ENCODE results near the gene AVP. TPM values are rescaled to one million over a fixed set of nuclear protein-coding genes. Genes with fewer than 3 reads are reported as not detected.

Gene AVP
- total RNA-seq, 1 donor from 2014 or later, result 0.38 TPM

DNA sequence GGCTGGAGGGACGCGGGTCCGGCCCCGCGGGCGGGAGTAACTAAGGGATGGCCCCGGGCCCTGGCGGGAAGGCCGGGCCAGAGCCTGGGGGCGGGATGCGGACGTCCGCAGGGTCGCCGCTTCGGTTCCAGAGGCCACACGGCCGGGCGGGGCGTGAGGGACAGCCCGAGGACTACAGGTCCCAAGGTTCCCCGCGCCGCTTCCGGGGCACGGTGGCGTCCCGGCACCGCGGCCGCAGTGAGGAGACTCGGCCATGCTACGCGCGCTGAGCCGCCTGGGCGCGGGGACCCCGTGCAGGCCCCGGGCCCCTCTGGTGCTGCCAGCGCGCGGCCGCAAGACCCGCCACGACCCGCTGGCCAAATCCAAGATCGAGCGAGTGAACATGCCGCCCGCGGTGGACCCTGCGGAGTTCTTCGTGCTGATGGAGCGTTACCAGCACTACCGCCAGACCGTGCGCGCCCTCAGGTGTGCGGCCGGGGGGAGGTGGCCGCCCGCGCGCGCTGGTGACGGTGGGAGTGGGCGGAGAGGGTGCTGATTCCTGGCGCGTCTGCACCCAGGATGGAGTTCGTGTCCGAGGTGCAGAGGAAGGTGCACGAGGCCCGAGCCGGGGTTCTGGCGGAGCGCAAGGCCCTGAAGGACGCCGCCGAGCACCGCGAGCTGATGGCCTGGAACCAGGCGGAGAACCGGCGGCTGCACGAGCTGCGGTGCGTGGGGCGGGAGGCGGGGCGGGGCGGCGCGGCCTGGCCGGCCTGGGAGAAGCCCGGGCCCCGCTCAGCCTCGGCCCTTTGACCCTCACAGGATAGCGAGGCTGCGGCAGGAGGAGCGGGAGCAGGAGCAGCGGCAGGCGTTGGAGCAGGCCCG, 38.5 kb downstream of the AVP start, which contains the start of gene MRPS26:
Gene MRPS26 (plus strand): TSS at position 237 of the 861 bp plus-strand sequence. CDS start 17 bp downstream, at position 254.
- H3K4me1 ChIP-seq, result peaks cover 49% of the 10 kb centered on the region
- no peaks in the 10 kb centered on the region for H3K27me3 ChIP-seq (ENCODE audit: low read depth)
- intact Hi-C loops (cut with micrococcal nuclease), result no loop called here

DNA sequence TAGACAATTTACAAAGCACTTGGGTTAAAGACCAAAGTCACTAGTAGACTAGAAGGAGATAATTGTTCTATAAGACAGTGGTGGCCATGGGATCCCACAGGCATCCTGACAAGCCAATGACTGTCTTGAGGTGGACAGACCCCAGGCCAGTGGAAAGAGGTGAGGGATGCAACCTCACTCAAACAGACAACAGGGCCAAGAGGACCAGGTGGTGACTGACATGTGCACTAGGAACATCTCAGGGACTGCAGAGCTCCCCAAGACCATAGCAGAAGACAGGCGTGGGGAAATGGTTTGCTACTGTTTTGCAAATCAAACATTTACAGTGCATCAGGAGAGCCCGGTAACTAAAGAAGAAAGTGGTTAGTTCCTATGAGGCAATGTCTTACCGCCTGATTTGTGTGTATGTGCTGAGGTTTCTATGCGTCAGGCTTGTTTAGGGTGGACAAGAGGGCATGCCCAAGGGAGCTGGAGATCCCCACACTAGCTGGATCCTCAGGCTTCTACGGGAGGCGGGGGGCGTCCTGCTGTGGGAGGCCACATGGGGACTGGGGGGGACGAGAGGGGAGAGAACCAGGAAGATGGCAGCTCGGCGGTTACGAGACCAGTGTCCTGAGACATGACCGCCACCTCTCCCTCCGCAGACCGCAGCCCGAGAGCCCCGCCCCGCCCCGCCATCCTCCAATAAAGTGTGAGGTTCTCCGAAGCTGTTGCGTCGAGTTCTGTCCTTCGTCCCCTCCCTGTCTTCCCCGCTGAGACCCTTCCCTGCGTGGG, 39.3 kb downstream of the AVP start:
- H3K27me3 ChIP-seq (ENCODE audit: low read depth), result no peaks in the 10 kb centered on the region
- H3K9me3 ChIP-seq (replicated peaks), result no peaks in the 10 kb centered on the region
- intact Hi-C loops (cut with micrococcal nuclease), result no loop called here
- H3K27ac ChIP-seq (replicated peaks), result peak overlapping the region; percentile 96
- peaks cover 29% of the 10 kb centered on the region for H3K36me3 ChIP-seq
- H3K4me3 ChIP-seq, result peak overlapping the region; percentile 87
- TF ChIP-seq, protein P1, sequence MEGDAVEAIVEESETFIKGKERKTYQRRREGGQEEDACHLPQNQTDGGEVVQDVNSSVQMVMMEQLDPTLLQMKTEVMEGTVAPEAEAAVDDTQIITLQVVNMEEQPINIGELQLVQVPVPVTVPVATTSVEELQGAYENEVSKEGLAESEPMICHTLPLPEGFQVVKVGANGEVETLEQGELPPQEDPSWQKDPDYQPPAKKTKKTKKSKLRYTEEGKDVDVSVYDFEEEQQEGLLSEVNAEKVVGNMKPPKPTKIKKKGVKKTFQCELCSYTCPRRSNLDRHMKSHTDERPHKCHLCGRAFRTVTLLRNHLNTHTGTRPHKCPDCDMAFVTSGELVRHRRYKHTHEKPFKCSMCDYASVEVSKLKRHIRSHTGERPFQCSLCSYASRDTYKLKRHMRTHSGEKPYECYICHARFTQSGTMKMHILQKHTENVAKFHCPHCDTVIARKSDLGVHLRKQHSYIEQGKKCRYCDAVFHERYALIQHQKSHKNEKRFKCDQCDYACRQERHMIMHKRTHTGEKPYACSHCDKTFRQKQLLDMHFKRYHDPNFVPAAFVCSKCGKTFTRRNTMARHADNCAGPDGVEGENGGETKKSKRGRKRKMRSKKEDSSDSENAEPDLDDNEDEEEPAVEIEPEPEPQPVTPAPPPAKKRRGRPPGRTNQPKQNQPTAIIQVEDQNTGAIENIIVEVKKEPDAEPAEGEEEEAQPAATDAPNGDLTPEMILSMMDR (IDR thresholded peaks at IDR 0.05; ENCODE audit: borderline replicate concordance), result no peak
- H3K4me1 ChIP-seq, result peaks cover 49% of the 10 kb centered on the region
- peak; percentile 81 for DNase-seq

More for the DNA sequence above, 38.5 kb downstream of the AVP start, which contains the start of gene MRPS26:
- peak; percentile 93 for DNase-seq
- H3K27ac ChIP-seq (replicated peaks), result peak within 1 kb of the TSS; percentile 96
- H3K36me3 ChIP-seq, result peaks cover 26% of the 10 kb centered on the region
- H3K9me3 ChIP-seq (replicated peaks), result no peaks in the 10 kb centered on the region
- TF ChIP-seq, protein P1 (IDR thresholded peaks at IDR 0.05; ENCODE audit: borderline replicate concordance), result no peak
- H3K4me3 ChIP-seq, result peak within 1 kb of the TSS; percentile 87

DNA sequence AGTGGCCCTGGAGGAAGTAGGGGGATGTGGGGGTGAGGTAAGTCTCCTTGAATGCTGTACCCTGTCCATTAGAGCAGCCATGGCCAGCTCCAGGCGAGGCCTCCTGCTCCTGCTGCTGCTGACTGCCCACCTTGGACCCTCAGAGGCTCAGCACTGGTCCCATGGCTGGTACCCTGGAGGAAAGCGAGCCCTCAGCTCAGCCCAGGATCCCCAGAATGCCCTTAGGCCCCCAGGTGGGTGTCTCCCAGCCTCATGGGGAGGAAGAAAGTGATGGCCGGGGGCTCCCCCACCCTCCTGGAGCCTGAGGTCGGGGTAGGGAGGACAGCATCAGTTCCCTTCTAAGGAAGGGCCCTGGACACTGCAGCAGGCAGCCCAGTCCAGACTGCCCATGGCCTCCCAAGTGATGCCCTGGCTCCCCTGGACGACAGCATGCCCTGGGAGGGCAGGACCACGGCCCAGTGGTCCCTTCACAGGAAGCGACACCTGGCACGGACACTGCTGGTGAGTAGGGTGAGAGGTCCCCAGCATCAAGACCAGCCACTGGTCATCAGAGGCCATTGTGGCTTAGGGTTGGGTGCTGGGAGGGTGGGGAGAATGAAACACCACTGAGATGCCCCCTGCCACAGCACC, 40.1 kb downstream of the AVP start:
- TF ChIP-seq, protein P1 (IDR thresholded peaks at IDR 0.05; ENCODE audit: borderline replicate concordance), result no peak
- Histone ChIP-seq H3K4me1 (peaks cover 49% of the 10 kb centered on the region), H3K4me3 (peak overlapping the region; percentile 87), H3K27me3 (ENCODE audit: low read depth) (no peaks in the 10 kb centered on the region), H3K36me3 (peaks cover 30% of the 10 kb centered on the region), H3K27ac (replicated peaks) (peak overlapping the region; percentile 96), H3K9me3 (replicated peaks) (no peaks in the 10 kb centered on the region)
- no peak for DNase-seq
- intact Hi-C loops (cut with micrococcal nuclease), result no loop called here

DNA sequence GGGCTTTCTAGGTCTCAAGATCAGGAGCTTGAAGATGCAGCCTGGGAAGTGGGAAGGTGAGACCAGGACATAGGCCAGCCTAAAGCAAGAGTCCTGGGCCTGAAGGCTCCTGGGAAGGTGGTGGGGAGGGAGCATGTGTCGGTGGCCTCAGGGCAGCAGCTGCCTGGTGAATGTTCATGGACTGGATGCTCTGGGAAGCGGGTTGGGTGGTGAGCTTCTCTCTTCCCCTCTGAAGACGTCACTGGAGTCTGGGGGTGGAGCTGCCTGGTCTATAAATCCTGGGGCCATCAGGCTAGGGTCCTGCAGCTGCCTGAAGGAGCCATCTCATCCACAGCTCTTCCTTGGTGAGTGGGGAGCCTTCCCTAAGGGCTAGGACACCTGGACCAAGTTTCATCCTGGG, 41.2 kb downstream of the AVP start, which contains the start of gene GNRH2:
Gene GNRH2 (plus strand): TSS at position 301 of the 400 bp plus-strand sequence. CDS start 793 bp downstream, outside the sequence.
- H3K4me1 ChIP-seq, result peaks cover 49% of the 10 kb centered on the region
- intact Hi-C loops (cut with micrococcal nuclease), result no loop called here
- TF ChIP-seq, protein P1 (IDR thresholded peaks at IDR 0.05; ENCODE audit: borderline replicate concordance), result no peak
- no peak within 1 kb of the TSS for H3K4me3 ChIP-seq
- H3K27me3 ChIP-seq (ENCODE audit: low read depth), result no peaks in the 10 kb centered on the region
- peaks cover 30% of the 10 kb centered on the region for H3K36me3 ChIP-seq
- H3K27ac ChIP-seq (replicated peaks), result peak within 1 kb of the TSS; percentile 96
- no peaks in the 10 kb centered on the region for H3K9me3 ChIP-seq (replicated peaks)
- no peak for DNase-seq

DNA sequence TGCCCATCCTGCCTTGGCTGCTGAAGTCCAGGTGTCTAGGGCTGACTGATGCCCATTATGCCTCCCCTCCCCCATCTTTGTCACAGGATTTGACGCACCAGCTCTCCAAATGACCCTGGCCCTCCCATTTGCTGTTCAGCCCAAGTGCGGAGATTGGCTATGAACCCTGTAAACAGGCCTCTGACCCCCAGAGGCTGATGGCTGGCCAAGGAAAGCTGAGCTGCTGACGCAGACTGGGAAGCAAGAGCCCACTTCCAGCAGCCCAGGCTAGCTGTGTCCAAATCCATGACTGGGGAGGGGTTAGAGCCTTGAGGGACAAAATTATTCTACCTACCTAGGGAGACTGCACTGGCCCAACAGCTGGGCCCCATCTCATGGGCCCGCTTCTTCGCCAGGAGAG, 41.9 kb downstream of the AVP start:
- intact Hi-C loops (cut with micrococcal nuclease), result no loop called here
- H3K4me3 ChIP-seq, result no peak overlapping the region
- H3K27me3 ChIP-seq (ENCODE audit: low read depth), result no peaks in the 10 kb centered on the region
- DNase-seq, result peak; percentile 62
- TF ChIP-seq, protein P1 (IDR thresholded peaks at IDR 0.05; ENCODE audit: borderline replicate concordance), result no peak
- peaks cover 30% of the 10 kb centered on the region for H3K36me3 ChIP-seq
- peak overlapping the region; percentile 96 for H3K27ac ChIP-seq (replicated peaks)
- H3K4me1 ChIP-seq, result peaks cover 46% of the 10 kb centered on the region
- no peaks in the 10 kb centered on the region for H3K9me3 ChIP-seq (replicated peaks)

Data from left ventricle myocardium inferior (tissue), 1 donor.